ENCODE results near the gene TPRN.

Gene TPRN

GRCh38 chr9:137182836-137183235 is 17.7 kb downstream of the TPRN start:
- H3K36me3 ChIP-seq (ENCODE audit: insufficient read depth, low read length) = peaks cover 45% of the 10 kb centered on the region

GRCh38 chr9:137181680-137182079 is 18.9 kb downstream of the TPRN start:
- Histone ChIP-seq H3K9ac (ENCODE audit: low read length) (no peak overlapping the region), H3K4me1 (ENCODE audit: insufficient read depth, low read length, severe bottlenecking) (peaks cover 8% of the 10 kb centered on the region), H3K79me2 (ENCODE audit: insufficient read depth, low read length) (no peaks in the 10 kb centered on the region), H3K27ac (ENCODE audit: low read depth, low read length, poor library complexity, severe bottlenecking) (no peak overlapping the region), H3K36me3 (ENCODE audit: insufficient read depth, low read length) (peaks cover 41% of the 10 kb centered on the region), H3K9me2 (ENCODE audit: low read depth, low read length) (no peaks in the 10 kb centered on the region), H3F3A (ENCODE audit: insufficient read depth, low read length) (no peaks in the 10 kb centered on the region), H4K20me1 (ENCODE audit: insufficient read depth, low read length) (no peaks in the 10 kb centered on the region), H3K4me2 (ENCODE audit: low read length) (no peak overlapping the region), H3K9me3 (ENCODE audit: low read length) (no peaks in the 10 kb centered on the region), H3K27me3 (ENCODE audit: insufficient read depth, low read length) (no peaks in the 10 kb centered on the region), H3K4me3 (ENCODE audit: low read depth, low read length, poor library complexity, severe bottlenecking) (no peak overlapping the region), H2AFZ (ENCODE audit: low read length) (no peak overlapping the region)
- TF ChIP-seq EZH2 (IDR thresholded peaks at IDR 0.05; ENCODE audit: borderline replicate concordance, low read length) (no peak), CTCF (IDR thresholded peaks at IDR 0.05; ENCODE audit: low read length) (no peak)

More at GRCh38 chr9:137182836-137183235, 17.7 kb downstream of the TPRN start:
- Histone ChIP-seq H2AFZ (ENCODE audit: low read length) (no peak overlapping the region), H4K20me1 (ENCODE audit: insufficient read depth, low read length) (no peaks in the 10 kb centered on the region), H3K9me3 (ENCODE audit: low read length) (no peaks in the 10 kb centered on the region), H3K4me2 (ENCODE audit: low read length) (no peak overlapping the region), H3K4me1 (ENCODE audit: insufficient read depth, low read length, severe bottlenecking) (peaks cover 19% of the 10 kb centered on the region), H3K9ac (ENCODE audit: low read length) (no peak overlapping the region), H3K27ac (ENCODE audit: low read depth, low read length, poor library complexity, severe bottlenecking) (no peak overlapping the region), H3K27me3 (ENCODE audit: insufficient read depth, low read length) (no peaks in the 10 kb centered on the region), H3F3A (ENCODE audit: insufficient read depth, low read length) (no peaks in the 10 kb centered on the region), H3K4me3 (ENCODE audit: low read depth, low read length, poor library complexity, severe bottlenecking) (no peak overlapping the region), H3K79me2 (ENCODE audit: insufficient read depth, low read length) (peaks cover 2% of the 10 kb centered on the region), H3K9me2 (ENCODE audit: low read depth, low read length) (no peaks in the 10 kb centered on the region)
- TF ChIP-seq CTCF (IDR thresholded peaks at IDR 0.05; ENCODE audit: low read length) (no peak), EZH2 (IDR thresholded peaks at IDR 0.05; ENCODE audit: borderline replicate concordance, low read length) (no peak)

DNA sequence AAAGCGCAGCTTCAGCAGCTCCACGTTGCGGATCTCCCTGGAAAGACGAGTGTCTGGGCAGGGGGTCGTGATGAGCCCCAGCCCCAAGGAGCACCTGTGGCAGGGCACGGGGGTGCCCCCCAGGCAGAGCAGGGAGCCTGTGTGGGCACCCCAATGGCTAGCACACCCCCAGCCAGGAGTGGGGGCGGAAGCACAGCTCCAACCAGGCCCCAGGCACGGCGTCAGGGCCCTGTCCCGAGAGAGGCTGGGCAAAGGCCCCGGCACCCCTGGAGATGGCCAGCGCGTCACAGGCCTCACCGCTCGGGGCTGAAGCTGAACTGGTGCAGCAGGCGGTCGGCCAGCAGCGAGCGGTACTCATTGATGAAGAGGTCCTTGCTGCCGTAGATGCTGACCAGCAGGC is 20.1 kb downstream of the TPRN start:
- Histone ChIP-seq H3K4me3 (ENCODE audit: low read depth, low read length, poor library complexity, severe bottlenecking) (no peak overlapping the region), H3K27ac (ENCODE audit: low read depth, low read length, poor library complexity, severe bottlenecking) (no peak overlapping the region), H3K9ac (ENCODE audit: low read length) (no peak overlapping the region), H3K79me2 (ENCODE audit: insufficient read depth, low read length) (no peaks in the 10 kb centered on the region), H3F3A (ENCODE audit: insufficient read depth, low read length) (peaks cover 4% of the 10 kb centered on the region; the same call in 1 of the 2 replicates), H3K9me2 (ENCODE audit: low read depth, low read length) (no peaks in the 10 kb centered on the region), H3K27me3 (ENCODE audit: insufficient read depth, low read length) (no peaks in the 10 kb centered on the region), H2AFZ (ENCODE audit: low read length) (no peak overlapping the region), H3K4me1 (ENCODE audit: insufficient read depth, low read length, severe bottlenecking) (no peaks in the 10 kb centered on the region), H3K9me3 (ENCODE audit: low read length) (no peaks in the 10 kb centered on the region), H3K4me2 (ENCODE audit: low read length) (no peak overlapping the region), H3K36me3 (ENCODE audit: insufficient read depth, low read length) (peaks cover 41% of the 10 kb centered on the region), H4K20me1 (ENCODE audit: insufficient read depth, low read length) (no peaks in the 10 kb centered on the region)
- no peak for TF ChIP-seq CTCF (IDR thresholded peaks at IDR 0.05; ENCODE audit: low read length)

Measured in OCI-LY1 (cell line).